Measurements from ENCODE around the gene CDH19.
A peak's percentile ranks its signal among the peaks of the same experiment; 100 is the strongest.
"Not testable (repeated sequence)": the region's sequence is repeated elsewhere in the genome, so short reads cannot be mapped to it uniquely, and the experiment has no call there.

The CDH19 gene

DNA sequence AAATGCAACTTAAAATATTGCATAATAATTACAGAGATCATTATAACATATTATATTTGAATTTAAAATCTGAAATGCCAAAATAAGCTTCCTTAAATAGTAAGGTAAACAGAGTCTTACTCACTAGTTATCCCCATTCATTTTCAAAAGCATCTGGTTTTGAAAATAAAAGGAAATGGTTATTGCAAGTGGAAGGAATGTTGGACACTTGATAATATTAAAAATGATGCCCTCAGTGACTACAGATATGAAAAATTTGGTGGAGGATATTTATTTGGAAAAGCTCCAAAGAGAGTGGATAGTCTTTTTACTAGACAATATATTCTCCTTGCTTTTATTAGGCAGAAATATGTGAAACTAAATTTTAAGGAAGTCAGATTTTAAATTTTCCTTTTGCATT, 39.7 kb downstream of the CDH19 start:
- peak; percentile 6 for DNase-seq

DNA sequence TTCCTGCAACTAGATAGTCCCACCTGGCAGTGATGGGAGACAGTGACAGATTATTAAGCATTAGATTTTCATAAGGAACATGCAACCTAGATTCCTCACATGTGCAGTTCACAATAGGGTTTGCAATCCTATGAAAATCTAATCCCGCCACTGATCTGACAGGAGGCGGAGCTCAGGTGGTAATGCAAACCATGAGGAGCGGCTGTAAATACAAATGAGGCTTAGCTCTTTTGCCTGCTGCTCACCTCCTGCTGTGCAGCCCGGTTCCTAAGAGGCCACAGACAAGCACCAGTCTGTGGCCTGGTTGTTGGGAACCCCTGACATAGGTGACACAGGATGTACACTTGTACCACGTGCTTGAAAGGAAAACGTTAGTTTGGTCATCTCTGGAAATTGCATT, 41.6 kb downstream of the CDH19 start:
- no peak for DNase-seq

DNA sequence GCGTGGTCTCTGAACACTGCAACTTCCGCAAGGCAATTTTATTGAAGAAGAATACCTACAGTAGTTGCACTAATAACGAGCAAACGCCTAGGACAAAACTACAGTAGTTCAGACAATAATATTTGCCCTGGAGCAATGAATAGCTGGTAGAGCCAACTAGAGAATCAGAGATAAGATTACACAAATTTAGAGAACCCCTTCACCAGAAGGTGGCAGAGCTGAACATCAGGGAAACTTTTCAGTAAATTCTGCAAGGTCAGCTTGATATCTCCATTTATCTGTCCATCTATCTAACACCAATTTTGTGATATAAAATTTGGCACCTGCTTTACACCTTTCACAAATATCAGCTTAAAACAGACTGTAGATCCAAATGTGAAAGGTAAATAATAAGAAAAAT, 43.8 kb downstream of the CDH19 start:
- peak; percentile 21 for DNase-seq

DNA sequence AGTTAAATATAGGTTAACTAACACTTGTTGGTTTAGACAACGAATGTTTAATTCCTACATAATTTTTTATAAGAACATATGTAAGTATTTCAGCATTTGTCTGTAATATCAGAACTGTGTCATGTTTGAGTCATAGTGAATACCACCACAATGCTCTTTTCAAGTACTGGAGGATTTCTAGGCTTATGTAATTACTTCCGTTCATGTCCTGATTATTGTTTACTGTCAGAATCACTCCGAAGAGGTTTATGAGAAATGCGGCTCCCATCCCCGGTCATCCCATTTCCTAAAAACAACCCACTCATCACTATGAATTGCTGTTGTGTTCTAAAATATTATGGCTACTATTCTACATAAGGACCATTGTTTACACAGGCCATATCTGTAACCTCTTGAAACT, 45.1 kb downstream of the CDH19 start:
- peak; percentile 22 for DNase-seq

DNA sequence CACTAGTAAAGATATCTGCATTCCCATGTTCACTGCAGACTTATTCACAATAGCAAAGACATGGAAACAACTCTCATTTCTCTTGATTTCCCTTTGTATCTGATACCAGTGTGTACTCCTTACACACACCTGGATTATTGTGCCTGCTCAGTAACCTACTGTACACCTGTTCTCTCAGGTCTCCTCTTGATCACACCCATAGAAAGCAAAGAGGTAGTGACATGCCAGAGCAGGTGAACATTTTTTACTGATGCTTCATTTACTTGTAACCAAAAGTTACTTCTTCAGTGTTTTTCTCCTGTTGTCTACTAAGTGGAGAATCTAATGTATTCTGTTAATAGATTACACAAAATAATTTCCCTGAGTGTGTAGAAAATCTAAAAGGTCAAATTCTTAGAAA, 46.8 kb downstream of the CDH19 start:
- no peak for DNase-seq

DNA sequence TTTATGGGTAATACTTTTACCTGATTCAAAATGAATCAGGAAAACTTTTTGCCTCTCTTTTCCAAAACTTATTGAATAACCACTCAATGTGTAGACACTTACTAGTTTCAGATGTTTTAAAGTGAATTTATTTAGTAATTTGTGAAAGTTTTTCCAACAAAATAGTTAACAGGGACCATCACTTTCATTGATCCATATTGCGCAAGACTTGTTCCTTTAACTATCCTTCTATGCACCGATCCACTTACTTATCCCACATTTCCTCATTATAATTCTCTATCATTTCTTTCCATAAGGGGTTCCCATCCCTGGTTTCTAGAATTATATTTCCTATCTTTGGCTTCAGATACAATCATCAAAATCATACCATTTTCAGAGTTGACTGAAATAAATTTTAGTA, 48.3 kb downstream of the CDH19 start:
- no peak for DNase-seq

DNA sequence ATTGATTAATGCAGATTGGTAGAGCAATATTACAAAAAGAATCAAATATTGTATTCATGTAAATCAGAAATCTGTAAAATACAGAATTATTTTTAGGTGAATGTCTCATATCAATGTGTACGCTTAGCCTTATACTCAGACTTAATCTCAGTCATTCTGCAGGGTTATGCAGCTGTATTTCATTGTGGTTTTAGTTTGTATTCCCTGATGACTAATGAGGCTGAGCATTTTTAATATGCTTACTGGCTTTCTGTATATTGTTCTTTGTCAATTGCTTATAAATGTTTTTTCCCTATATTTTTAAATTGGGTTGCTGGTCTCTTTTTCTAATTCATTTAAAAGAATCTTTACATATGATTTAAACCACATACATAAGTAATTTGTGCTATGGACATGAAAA, 50.1 kb downstream of the CDH19 start:
- DNase-seq: peak; percentile 66

DNA sequence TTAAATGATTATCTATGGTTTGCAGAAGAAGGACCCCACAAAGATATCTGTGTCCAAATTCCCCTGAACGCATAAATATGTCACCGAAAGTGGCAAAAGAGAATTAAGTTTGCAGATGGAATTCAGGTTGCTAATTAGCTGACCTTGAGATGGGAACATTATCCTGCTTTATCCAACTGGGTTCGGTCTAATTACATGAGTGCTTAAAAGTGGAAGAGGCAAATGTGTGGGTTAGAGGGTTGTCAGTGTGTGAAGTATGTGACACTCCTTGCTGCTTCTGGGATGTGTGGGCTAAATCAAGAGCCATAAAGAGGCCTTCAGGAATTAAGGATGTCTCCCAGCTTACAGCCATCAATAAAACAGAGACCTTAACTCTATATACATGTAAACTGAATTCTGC, 53.5 kb downstream of the CDH19 start:
- DNase-seq: no peak

DNA sequence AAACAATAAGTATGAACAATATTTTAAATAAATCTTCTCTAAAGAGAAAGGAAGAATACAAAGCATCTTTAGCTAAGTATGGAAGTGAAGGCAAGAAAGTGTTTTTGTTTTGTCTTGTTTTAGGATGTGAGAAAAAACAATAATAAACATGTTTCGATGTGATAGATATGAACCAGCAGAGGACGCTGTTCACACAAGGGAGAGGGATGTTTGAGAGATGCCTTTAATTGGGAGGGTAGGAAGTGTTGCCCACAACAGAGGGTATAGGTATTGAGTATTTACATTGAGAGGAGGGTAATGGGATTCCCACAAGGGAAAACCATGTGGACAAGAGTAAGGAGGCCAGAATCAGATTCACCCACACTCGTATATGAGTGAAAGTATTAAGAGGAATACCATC, 55.1 kb downstream of the CDH19 start:
- no peak for DNase-seq

DNA sequence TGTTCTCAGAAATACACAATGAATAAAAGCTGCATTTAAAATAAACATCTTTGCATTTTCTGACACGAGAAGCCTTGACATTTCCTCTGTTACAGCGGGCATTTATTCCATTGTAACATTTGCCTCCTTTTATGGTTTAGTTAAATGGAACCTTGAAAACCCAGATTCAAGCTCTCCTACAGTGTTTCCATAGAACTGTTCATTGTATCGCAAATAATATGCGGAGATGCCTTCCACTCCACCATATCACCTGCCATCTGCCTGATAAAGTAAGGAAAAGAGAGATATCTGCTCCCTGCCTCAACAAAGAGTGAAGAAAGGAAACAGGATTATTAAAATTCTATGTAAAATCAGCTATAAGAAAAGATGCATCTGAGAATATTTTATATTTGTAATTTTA, 69.8 kb downstream of the CDH19 start:
- no peak for DNase-seq

DNA sequence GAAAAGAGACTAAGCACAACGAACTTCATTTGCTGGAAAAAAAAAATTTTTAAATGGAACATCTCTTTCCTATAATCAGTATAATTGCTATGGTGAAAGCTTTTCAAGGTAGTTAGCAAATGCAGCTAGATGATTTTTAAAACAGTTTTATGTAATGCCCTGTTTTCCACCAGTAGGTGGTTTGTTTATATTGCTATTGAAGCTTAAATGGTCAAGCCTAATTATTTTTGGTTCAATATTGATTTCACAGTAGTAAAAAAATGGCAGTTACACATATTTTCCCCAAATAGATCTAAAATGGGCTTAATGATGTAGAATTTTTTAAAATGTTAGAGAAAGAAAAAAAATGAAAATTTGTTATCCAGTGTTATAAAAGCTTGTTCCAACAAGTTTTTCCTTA, 70.2 kb downstream of the CDH19 start:
- DNase-seq: no peak

DNA sequence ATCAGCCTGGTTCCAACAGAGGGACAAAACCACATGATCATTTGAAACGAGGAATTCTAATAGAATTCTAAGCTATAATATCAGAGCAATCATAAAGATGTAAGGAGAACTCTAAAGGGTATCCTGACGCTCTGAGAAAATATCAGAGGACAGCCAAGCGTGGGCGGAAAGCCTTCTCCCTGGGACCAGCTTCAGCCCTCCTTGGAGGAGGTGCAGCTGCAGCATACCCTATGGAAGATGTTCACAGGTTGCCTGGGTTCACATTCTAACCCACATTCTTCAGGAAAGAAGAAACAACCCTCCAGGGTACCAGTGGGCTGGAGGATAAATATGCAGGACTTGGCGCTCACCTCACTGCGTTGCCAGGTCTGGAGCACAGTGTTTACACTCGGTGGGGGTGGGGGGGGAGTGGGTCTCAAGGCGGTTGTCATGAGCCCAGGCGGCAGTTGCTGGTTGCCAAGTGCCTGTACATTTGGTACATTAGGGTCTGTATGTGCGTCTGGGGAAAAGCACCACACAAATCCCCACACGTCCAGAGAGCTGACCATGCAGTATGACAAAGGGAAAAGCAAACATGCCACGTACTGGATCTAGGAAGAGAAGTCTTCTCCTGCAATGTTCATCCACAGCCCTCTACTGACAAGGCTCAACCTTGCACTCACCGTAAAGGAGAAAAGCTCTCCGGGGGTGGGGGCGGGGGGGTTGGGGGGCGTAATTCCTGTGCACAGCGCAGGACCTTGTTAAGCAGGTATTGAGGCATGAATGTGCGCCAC, 80.5 kb downstream of the CDH19 start:
- DNase-seq: no peak

DNA sequence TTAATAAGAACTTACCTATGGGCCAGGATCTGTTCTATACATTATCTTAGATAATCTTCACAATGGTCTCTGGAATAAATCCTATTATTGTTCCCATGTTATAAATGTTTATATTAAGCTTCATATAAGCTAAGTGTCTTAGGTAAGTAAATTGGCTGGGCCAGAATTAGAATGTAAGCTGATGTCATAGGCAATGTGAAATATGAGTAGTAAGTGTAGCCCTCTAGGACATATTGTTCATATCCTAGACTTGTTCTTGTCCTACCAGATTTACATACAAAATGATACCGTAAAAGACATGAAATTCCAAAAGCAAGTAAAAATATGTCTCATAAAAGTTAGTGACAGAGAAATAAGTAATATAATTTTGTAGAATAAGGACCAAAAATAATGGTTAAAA, 89.9 kb downstream of the CDH19 start:
- no peak for DNase-seq

DNA sequence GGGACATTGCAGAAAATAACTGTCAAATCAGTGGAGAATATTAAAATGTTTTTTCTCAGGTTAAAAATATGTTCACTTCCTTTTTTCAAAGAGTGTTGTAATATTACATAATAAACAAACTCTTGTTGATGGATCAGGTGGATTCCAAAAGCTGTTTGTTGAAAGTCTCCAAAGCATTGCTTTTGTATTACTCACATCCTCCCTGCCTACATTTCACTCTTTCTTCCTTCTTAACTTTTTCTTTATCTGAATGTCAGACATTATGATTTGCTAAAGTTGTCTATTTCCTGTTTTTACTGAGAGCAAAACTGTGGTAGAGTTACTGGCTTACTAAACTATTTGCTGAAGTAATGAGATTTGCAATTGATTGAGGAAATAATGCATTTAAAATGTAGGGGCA, 92.1 kb downstream of the CDH19 start:
- peak; percentile 4 for DNase-seq

DNA sequence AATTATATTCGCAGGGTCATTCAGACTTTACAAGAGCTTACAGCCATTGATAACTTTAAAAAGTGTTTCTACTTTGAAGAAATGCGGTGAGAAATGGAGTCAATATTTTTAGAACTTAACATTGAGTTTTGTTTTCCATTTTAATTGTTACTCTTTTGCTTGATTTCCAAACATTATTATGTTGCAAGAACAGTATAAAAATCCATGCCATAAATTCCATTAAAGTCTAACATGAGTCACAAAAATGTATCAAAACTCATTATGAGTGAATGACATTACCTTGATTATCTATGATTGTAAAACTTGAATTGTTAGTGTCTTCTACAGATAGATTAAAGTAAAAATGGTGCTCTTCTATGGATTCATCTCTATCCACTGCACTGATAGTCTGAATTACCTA, 92.6 kb downstream of the CDH19 start:
- DNase-seq: no peak

DNA sequence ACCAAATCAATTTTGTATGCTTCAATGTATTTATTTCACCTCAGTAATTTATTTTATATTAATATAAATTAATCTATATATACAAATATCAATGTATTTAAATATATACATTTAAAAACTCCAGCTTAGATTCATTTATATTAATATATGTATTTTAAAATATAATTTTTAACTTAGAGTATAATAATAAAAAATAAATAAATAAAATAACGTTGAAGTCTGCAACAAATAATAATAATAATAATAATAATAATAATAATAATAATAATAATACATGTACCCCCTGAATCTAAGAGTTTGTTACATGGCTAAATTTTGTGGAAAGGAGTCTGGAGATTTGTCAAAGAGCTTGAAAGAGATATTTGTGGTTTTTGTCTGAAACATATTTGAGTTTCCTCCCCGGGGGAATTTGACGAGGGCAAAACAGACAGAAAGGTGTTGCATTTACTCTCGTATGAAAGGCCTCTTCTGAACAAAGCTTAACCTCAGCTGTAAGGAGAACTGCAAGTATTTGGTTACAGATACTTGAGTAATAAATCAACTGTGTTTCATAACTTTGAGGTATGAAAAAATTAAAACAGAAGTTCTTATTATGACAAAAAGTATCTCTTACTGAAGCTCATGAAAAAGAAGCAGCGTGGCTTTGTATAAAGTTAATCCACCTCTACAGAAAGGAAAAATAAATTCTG, 93.4 kb downstream of the CDH19 start:
- DNase-seq: no peak

DNA sequence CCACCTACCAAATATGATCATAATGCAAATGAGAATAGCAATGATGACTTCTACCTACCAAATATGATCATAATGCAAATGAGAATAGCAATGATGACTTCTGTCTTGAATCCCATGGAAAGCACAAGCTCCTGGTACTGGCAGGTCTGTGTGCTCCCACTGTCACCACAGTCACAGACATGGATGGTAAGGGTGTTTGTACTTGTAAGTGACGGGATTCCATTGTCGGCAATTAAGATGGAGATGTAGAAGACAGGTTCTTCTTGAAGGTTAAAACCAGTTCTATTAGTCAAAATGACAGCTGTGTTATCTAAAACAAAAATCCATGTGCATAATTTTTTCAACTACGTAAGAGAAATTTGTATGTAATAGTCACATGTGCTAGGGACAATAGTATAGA, 95.0 kb downstream of the CDH19 start:
- DNase-seq: no peak

DNA sequence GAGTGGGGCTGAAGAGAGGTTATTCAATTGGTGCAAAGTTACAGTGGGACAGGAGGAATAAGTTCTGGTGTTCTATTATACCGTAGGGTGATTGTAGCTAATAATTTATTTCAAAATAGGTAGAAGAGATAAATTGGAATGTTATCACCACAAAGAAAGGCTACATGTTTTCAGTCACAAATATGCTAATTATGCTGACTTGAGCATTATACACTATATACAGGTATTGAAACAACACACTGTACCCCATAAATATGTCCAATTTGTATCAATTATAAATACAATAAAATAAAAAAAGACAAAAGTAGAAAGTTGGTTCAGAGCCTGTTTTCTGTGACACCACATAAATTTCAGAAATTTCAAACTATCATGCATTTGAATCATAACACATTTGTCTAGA, 97.7 kb downstream of the CDH19 start:
- no peak for DNase-seq

DNA sequence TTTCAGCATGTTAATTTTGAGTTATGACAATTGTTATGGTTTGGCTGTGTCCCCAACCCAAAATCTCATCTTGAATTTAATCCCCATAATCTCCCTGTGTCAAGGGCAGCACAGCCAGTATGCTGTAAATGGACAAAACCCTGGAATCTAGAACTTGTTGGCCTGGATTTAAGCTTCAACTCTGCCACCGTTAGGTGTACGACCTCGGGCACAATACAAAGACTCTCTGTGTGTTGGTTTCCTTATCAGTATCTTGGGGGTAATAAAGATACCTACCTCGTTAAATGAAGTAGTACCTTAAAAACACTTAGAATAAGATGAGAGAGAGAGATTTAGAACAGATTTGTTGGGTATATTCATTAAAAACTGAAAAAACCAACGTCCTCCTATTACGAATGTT, 106.5 kb downstream of the CDH19 start:
- DNase-seq: no peak

DNA sequence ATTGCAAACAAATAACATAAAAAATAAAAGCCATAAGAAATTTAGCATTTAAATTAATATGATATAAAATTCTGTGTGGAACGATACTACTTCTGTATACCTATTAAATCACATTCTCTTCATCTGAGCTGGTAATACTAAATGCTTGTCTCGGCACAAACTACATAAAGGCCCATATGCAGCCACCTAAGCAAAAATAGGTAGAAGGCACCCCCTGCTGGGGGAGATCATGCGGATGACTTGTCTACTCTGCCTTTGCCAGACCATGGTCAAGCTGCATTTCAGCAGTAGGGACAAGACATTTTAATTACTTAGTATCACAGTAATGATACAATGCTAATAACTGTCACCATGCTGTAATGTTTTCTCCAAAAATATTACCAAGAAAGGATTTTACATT, 108.0 kb downstream of the CDH19 start:
- peak; percentile 36 for DNase-seq

DNA sequence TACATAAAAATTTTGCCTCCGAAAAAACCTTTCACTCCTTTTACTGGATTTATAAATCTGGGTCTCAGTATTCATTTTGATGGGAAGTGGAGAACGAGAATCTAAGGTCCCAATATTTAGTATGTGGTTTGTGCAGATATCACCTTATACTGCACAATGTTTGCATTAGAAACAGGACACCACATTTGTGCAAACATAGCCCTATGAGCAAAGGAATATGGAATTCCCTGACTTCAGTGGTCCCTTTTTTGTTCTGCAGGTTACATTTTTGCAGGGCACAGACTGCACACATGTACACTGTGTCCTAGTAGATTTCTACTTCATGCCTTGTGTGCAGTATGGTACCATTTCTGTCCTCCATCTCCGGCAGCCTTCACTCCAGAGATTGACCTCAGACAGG, 130.0 kb downstream of the CDH19 start:
- DNase-seq: no peak

DNA sequence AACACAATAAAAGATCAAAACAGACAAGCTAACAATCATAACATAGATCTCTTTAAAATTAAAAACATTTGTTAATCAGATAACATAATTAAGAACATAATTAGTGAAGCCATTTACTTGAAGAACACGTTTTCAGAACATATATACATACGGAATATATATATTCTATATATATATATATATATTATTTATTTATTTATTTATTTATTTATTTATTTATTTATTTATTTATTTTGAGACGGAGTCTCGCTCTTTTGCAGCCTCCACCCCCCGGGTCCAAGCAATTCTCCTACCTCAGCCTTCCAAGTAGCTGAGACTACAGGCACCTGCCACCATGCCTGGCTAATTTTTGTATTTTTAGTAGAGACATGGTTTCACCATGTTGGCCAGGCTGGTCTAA, 137.7 kb downstream of the CDH19 start:
- not testable (repeated sequence) for DNase-seq

DNA sequence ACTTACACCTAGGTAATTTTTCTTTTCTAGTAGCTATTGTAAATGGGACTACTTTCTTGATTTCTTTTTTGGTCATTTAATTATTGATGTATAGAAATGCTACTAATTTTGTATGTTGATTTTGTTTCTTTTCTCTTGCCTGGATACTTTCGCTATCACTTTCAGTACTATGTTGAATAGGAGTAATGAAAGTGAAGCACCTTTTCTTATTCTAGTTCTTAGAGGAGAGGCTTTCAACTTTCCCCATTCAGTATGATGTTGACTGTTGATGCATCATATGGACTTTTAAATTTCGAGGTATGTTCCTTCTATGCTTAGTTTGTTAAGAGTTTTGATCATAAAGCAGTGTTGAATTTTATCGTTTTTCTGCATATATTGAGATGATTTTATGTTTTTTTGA, 142.5 kb downstream of the CDH19 start:
- DNase-seq: no peak

DNA sequence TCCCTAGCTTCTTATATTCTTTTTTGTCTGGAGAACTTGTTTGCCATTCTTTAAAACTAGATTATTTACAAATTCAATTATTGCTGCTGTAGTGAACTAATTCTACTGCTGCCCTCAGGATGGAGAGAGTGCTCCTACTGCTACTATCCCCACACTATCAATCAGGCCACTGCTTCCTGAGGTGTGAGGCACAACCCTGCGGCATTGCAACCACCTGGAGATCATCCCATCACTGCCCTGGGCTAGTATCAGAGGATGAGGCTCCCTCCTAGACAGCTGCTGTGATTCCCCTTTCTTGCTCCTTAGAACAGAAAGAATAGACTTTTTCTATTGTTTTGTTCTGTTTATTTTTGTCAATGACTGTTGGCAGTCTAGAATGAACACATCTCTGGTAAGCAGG, 146.6 kb downstream of the CDH19 start:
- no peak for DNase-seq

All from fibroblast of skin of right biceps (primary cell).